ENCODE results near the gene SPATS2L.
"Not testable (repeated sequence)": the region's sequence is repeated elsewhere in the genome, so short reads cannot be mapped to it uniquely, and the experiment has no call there.

Gene SPATS2L

GRCh38 chr2:200319548-200320337 lies 13.2 kb downstream of the SPATS2L start:
- DNase-seq (ENCODE audit: low read depth in 2 of 2): no peak

- DNase-seq (ENCODE audit: low read depth in 2 of 2): no peak
Measured at GRCh38 chr2:200320344-200320743, 13.9 kb downstream of the SPATS2L start.

DNA sequence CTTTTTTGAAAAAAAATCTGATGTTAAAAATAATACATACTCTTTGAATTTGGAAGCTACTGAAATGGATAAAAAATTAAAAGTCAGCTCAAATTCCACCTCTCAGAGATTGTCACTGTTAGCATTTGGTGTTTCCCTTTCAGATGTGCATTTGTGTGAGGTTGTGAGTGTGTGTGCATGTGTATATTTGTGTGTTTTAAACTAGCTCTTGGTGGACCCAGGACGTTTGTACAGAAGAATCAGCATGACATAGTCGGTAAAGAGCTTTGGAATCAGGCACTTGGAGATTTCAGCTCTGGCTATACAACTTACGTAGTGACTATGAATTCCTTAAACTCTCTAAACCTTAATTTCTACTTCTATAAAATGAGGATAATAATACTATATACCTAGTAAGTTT lies 14.5 kb downstream of the SPATS2L start:
- no peak for DNase-seq (ENCODE audit: low read depth in 2 of 2)

GRCh38 chr2:200321780-200322534 lies 15.5 kb downstream of the SPATS2L start:
- DNase-seq (ENCODE audit: low read depth in 2 of 2): no peak

DNA sequence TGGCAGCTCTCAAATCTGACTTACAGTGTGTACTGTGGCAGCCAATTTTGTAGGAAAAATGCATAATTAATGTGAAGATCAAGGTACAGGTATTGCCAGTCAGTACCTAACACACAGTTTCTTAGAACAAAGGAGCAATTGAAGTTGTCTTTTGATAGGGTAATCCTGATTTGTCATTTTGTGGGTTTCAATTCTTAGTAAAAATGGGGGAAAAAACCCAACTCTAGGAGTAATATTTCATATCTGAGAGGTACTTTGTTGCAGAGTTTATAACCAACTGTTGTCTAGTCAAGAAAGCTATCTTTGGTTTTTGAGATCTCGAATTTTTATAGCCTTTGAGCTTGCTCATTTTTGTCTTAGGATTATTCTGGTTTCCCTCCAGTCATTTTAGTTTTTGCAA lies 16.1 kb downstream of the SPATS2L start:
- no peak for DNase-seq (ENCODE audit: low read depth in 2 of 2)

DNA sequence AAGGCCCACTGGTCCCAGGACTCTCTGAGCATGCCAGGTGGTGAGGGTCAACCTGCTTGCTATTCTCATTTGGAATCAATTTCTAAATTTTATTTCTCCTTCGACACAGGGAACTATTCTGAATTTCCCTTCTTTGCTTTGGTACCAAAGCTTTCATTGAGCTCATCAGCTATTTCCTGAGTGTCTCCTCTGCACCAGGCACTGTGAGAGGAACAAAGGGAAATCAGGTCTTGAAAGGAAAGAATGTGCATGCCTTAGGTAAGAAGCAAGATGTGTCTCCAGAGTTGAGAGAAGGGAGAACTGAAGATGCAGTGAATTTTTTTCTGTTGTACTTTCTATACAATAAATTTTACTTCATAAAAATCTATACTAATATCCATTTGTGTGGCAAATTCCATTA lies 17.9 kb downstream of the SPATS2L start:
- DNase-seq (ENCODE audit: low read depth in 2 of 2): no peak

- DNase-seq (ENCODE audit: low read depth in 2 of 2): no peak
Measured at GRCh38 chr2:200329384-200329783, 22.9 kb downstream of the SPATS2L start.

GRCh38 chr2:200329798-200330197 lies 23.3 kb downstream of the SPATS2L start:
- DNase-seq (ENCODE audit: low read depth in 2 of 2): no peak

GRCh38 chr2:200330351-200331060 lies 24.0 kb downstream of the SPATS2L start:
- no peak for DNase-seq (ENCODE audit: low read depth in 2 of 2)

GRCh38 chr2:200331061-200331400 lies 24.5 kb downstream of the SPATS2L start:
- no peak for DNase-seq (ENCODE audit: low read depth in 2 of 2)

DNA sequence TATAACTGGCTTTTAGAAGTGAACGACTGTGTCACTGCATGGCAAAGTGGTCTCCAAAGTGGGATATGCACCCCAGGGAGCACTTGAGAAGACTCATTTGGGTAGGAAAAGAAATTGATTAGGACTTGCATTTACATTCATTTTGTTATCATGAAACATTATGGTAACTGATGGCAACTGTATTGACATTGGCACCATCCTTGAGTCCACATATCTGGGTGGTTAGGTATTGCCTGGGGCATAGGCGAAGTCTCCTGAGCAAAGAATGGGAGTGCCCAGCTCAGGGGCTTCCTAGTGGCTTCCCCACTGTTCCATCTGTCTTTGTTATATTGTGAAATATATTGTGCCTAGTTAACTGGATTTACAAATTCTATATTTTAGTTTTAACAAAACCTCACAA lies 29.2 kb downstream of the SPATS2L start:
- no peak for DNase-seq (ENCODE audit: low read depth in 2 of 2)

DNA sequence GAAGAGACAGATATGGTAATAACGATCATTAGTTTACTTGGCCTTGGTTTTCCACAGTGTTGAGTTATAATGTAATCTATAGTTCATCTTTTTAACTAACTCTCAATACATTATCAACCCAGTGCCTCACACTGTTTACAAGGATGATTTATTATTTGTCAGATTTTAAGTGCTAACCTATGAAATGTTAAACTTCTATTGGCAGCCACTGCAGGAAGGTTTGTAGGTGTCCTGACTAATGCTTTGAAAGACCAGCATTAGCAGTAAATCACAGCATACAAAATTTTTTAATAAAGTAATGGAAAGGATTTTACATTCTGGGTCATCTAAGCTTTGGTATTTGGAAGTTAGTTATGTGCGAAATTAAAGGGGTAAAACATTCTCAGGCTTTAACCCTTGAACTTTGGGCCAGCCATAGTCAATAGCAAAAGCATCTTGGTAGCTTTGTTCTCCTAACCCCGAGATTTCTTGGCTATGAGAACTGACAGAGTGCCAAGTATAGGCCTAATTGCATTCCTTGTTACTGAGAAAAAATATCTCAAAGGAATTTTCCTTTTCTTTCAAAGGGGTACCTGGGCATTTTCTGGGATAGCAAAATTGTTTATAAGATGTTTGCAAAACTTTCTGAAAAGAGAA lies 30.6 kb downstream of the SPATS2L start:
- no peak for DNase-seq (ENCODE audit: low read depth in 2 of 2)

DNA sequence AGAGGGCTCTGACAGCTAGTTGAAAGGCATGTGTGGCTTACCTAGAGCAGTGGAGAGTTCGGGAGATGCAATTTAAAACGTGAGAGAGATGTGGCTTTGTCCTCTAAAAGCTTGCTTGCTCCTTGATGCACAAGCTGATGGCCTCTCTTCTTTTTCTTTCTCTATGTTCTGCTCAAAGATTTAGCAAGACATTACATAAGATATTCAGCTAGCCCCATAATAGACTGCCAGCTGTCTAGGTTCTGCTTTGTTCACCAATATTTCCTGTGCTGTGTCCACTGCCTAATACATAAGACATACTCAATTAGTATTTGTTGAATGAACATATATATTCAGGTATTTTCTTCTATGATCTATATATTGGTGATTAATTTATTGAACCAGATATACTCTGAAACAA lies 31.1 kb downstream of the SPATS2L start:
- no peak for DNase-seq (ENCODE audit: low read depth in 2 of 2)

DNA sequence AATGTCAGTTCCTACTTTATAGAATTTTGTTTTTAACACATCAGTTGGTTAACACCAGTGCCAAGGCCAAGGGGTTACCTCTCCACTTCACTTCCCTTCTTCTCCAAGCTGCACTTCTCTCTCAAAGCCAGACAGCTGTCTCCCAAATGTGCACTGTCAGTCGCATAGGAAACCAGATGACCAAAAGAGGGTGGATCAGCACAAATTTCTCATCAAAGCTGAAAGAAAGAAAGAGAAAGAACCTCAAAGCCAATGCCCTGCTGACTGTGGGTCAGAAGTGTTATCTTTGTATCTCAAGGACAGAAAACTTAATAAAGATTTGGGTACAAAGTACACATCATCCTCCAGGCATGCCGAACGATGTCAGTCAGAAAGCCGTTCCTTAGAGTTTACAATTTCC lies 32.2 kb downstream of the SPATS2L start:
- no peak for DNase-seq (ENCODE audit: low read depth in 2 of 2)

DNA sequence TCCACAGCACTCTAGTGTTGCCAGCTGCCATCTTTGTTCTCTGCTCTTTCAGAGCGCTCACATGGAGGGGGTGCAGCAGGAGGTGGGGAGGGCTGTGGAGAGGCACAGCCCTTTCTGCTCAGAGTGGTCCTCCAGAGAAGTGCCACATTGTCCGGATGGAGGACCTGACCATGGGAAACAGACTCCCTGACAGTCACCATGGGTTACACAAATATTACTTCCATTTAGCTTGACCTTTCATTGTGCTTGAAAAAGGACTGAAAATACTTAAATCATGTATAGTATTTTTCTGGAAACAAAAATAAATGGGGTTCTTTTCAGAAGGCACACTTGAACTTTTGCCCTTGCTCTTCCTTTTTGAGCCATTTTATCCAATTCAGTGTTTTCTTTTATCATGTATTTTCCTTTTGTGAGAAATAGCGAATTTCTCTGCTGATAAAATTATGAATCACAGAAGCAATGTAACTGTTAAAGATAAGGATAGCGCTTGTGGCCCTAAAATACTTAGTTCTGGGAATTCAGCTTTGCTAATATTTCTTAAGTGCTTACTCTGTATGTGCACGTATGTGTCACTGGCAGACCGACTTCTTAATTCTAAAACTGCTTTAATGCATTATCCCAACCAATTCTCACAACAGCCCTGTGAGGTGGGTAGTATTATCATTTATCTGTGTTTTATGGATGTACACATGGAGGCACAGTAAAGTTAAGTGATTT lies 34.2 kb downstream of the SPATS2L start:
- DNase-seq (ENCODE audit: low read depth in 2 of 2): no peak

- DNase-seq (ENCODE audit: low read depth in 2 of 2): no peak
Measured at GRCh38 chr2:200341376-200341775, 34.9 kb downstream of the SPATS2L start.

DNA sequence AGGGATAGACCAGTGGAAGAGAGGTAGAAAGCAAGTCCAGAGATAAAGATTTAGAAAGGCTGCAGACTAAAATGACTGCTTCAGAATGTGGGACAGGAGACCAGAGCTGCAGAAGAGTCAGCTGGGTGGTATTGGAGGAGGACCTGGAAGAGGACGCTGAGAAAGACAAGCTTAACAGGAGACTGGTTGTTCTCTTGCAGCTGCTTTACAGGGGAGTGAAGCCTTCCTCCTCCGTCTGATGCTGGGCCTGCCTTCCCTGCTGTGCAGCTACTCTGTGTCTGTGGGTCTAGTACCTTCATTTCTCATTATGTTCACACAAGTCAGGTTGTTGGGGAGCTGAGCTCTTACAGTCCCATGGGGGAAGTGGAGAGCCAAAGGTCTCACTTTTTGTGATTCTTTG lies 35.7 kb downstream of the SPATS2L start:
- no peak for DNase-seq (ENCODE audit: low read depth in 2 of 2)

DNA sequence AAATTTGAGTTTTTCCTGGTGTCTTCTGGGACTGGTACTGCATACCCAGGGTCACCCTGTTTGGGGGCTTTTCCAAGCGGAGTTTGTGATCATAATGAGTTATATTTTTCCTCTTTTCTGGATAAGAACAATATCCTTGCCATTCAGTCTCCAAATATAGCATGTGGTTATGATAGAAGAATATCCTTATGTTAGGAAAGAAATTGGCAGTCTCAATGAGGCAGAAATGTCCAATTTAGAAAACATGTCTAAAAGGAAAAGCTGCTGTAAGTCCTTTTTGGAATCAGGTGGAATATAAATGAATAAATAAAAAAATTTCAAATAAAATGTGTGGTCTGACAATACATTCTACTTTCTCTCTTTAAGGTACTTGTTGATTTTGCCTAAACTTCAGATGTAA lies 36.2 kb downstream of the SPATS2L start:
- no peak for DNase-seq (ENCODE audit: low read depth in 2 of 2)

- not testable (repeated sequence) for DNase-seq (ENCODE audit: low read depth in 2 of 2)
Measured at GRCh38 chr2:200344202-200344601, 37.7 kb downstream of the SPATS2L start.

DNA sequence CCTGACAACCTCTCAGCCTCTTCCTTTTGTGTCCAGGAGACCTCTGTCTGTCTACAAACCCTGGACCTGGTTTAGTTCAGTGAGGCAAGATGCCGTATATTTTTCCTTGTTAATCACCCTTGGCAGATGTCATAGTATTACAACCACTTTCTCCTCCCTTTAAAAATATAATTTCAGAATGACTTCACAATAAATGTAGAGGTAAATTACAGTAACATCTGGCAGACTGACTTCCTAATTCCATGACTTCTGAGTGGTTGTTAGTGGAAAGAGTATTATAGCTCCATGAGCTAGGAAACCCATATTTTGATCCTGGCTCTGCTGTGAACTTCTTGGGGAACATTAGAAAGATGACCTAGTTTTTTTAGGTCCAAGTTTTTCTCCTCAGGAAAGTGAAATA lies 39.5 kb downstream of the SPATS2L start:
- no peak for DNase-seq (ENCODE audit: low read depth in 2 of 2)

DNA sequence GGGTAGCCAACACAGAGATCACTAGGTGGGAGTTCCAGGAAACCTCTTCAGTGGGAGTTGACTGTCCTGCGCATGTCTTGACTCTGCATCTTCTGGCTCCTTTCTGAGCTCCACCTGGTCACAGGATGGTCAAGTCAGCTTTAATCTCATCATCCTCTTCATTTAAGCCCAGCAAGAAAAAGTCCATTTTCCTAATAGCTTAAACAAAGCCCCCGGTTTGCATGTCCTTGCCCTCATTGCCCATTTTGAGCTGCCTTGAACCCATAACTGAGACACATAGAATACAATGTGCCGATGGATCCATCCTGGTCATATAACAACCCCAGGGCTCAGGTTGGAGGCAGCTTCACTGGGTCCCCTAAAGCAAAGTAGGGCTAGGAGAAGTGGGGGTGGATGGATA lies 40.8 kb downstream of the SPATS2L start:
- DNase-seq (ENCODE audit: low read depth in 2 of 2): no peak
